ENCODE results near the gene RBM14.

Gene RBM14

DNA sequence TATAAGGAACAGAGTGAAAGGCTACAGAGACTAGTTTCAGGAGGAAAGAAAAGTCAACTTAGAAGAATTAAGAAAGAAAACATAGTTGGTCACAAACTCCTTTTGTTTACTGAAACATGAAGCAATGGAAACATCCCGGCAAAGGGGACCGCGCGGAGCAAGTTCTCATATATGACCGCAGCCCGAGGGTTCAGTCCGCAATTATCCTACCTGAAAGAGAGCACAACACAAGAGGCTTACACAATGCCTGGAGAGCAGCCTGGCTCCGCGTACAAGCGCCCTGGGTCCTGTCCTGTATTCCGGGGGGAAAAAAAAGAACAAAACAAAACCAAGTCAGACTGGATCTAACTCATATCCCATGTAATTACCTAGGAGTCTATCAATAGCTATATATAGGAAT lies 48.9 kb downstream of the RBM14 start:
- H3K27ac ChIP-seq (replicated peaks), result no peak overlapping the region
- TF ChIP-seq, protein P1, sequence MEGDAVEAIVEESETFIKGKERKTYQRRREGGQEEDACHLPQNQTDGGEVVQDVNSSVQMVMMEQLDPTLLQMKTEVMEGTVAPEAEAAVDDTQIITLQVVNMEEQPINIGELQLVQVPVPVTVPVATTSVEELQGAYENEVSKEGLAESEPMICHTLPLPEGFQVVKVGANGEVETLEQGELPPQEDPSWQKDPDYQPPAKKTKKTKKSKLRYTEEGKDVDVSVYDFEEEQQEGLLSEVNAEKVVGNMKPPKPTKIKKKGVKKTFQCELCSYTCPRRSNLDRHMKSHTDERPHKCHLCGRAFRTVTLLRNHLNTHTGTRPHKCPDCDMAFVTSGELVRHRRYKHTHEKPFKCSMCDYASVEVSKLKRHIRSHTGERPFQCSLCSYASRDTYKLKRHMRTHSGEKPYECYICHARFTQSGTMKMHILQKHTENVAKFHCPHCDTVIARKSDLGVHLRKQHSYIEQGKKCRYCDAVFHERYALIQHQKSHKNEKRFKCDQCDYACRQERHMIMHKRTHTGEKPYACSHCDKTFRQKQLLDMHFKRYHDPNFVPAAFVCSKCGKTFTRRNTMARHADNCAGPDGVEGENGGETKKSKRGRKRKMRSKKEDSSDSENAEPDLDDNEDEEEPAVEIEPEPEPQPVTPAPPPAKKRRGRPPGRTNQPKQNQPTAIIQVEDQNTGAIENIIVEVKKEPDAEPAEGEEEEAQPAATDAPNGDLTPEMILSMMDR (IDR thresholded peaks at IDR 0.05; ENCODE audit: insufficient read depth, low read length), result no peak
- TF ChIP-seq GABPA (IDR thresholded peaks at IDR 0.05; ENCODE audit: low read depth) (no peak), POLR2AphosphoS5 (IDR thresholded peaks at IDR 0.05; ENCODE audit: low read depth) (no peak; the same call in 1 of the 2 replicates), SPI1 (IDR thresholded peaks at IDR 0.05; ENCODE audit: borderline replicate concordance, low read depth) (no peak)
- TF ChIP-seq, protein P2, sequence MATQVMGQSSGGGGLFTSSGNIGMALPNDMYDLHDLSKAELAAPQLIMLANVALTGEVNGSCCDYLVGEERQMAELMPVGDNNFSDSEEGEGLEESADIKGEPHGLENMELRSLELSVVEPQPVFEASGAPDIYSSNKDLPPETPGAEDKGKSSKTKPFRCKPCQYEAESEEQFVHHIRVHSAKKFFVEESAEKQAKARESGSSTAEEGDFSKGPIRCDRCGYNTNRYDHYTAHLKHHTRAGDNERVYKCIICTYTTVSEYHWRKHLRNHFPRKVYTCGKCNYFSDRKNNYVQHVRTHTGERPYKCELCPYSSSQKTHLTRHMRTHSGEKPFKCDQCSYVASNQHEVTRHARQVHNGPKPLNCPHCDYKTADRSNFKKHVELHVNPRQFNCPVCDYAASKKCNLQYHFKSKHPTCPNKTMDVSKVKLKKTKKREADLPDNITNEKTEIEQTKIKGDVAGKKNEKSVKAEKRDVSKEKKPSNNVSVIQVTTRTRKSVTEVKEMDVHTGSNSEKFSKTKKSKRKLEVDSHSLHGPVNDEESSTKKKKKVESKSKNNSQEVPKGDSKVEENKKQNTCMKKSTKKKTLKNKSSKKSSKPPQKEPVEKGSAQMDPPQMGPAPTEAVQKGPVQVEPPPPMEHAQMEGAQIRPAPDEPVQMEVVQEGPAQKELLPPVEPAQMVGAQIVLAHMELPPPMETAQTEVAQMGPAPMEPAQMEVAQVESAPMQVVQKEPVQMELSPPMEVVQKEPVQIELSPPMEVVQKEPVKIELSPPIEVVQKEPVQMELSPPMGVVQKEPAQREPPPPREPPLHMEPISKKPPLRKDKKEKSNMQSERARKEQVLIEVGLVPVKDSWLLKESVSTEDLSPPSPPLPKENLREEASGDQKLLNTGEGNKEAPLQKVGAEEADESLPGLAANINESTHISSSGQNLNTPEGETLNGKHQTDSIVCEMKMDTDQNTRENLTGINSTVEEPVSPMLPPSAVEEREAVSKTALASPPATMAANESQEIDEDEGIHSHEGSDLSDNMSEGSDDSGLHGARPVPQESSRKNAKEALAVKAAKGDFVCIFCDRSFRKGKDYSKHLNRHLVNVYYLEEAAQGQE (IDR thresholded peaks at IDR 0.05; ENCODE audit: insufficient replicate concordance, low read depth), result no peak
- DNase-seq (ENCODE audit: low read depth in 1 of 2, low spot score in 1 of 2), result no peak
- no peaks in the 10 kb centered on the region for H3K27me3 ChIP-seq (ENCODE audit: insufficient read depth, poor library complexity, severe bottlenecking)
- no peak overlapping the region for H3K4me3 ChIP-seq (replicated peaks; ENCODE audit: insufficient read depth, low read length)

DNA sequence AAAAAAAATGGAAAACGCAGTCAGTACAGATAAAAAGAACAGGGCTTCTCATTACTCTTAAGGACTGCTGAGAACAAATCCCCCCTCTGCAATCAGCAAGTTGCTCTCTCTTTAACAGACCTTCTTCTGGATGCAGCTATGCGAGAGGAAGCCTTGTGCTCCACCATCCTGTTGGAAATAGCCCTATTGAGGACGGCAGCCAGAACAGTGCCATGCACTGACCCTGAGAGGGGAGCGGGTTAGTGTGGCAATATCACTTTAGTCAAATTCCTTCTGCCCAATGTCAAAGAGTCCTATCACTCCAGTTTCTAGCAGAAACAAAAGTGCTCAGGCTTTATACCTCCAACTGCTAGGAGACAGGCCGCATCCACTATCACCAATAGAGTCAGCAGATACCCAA lies 54.4 kb downstream of the RBM14 start:
- H3K27ac ChIP-seq (replicated peaks), result no peak overlapping the region
- H3K27me3 ChIP-seq (ENCODE audit: insufficient read depth, poor library complexity, severe bottlenecking), result no peaks in the 10 kb centered on the region
- no peak for TF ChIP-seq GABPA (IDR thresholded peaks at IDR 0.05; ENCODE audit: low read depth)
- no peak for TF ChIP-seq POLR2AphosphoS5 (IDR thresholded peaks at IDR 0.05; ENCODE audit: low read depth)
- TF ChIP-seq, protein P1 (IDR thresholded peaks at IDR 0.05; ENCODE audit: insufficient read depth, low read length), result no peak
- TF ChIP-seq, protein P2 (IDR thresholded peaks at IDR 0.05; ENCODE audit: insufficient replicate concordance, low read depth), result no peak
- no peak for TF ChIP-seq SPI1 (IDR thresholded peaks at IDR 0.05; ENCODE audit: borderline replicate concordance, low read depth)
- no peak overlapping the region for H3K4me3 ChIP-seq (replicated peaks; ENCODE audit: insufficient read depth, low read length)
- DNase-seq (ENCODE audit: low read depth in 1 of 2, low spot score in 1 of 2), result no peak

DNA sequence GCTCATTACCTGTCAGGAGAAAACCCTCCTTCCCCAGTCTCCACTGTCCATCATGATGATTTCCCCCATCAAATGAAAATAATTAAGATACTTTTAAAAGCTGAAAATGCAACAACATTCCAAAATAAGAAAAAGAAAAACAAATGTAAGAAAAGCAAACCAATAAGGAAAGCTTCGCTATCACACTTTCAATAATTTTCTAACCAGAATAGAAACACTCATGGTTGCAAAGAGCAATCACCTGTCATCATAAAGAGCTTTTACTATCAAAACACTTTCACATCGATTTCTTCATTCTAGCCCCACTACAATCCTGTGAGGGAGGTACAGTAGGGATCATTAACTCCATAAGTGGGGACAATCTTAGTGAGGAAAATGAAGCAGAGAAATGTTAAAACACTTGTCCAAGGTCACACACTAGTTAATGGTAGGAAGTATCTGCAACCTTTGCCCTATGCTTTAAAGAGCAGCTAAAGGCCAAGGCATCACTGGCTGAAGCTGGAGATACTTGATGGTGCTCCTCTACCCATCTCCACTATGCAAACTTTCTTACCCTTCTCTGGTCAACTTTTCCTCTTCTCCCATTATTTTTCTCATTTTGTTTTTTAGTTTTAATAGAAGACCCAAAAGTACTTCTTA lies 58.7 kb downstream of the RBM14 start:
- no peak for DNase-seq (ENCODE audit: low read depth in 1 of 2, low spot score in 1 of 2)
- Histone ChIP-seq H3K27me3 (ENCODE audit: insufficient read depth, poor library complexity, severe bottlenecking) (no peaks in the 10 kb centered on the region), H3K27ac (replicated peaks) (no peak overlapping the region), H3K4me3 (replicated peaks; ENCODE audit: insufficient read depth, low read length) (no peak overlapping the region)
- TF ChIP-seq, protein P1 (IDR thresholded peaks at IDR 0.05; ENCODE audit: insufficient read depth, low read length), result no peak
- TF ChIP-seq, protein P2 (IDR thresholded peaks at IDR 0.05; ENCODE audit: insufficient replicate concordance, low read depth), result no peak
- TF ChIP-seq SPI1 (IDR thresholded peaks at IDR 0.05; ENCODE audit: borderline replicate concordance, low read depth) (no peak), GABPA (IDR thresholded peaks at IDR 0.05; ENCODE audit: low read depth) (no peak), POLR2AphosphoS5 (IDR thresholded peaks at IDR 0.05; ENCODE audit: low read depth) (no peak)
